ENCODE data around the gene SRP68. TPM values are rescaled to one million over a fixed set of nuclear protein-coding genes. Genes with fewer than 3 reads are reported as not detected.
A peak's percentile ranks its signal among the peaks of the same experiment; 100 is the strongest.

The SRP68 gene
- total and polyA plus RNA-seq, 2 donors from 2014 or later: 52.7 to 68.1 TPM

DNA sequence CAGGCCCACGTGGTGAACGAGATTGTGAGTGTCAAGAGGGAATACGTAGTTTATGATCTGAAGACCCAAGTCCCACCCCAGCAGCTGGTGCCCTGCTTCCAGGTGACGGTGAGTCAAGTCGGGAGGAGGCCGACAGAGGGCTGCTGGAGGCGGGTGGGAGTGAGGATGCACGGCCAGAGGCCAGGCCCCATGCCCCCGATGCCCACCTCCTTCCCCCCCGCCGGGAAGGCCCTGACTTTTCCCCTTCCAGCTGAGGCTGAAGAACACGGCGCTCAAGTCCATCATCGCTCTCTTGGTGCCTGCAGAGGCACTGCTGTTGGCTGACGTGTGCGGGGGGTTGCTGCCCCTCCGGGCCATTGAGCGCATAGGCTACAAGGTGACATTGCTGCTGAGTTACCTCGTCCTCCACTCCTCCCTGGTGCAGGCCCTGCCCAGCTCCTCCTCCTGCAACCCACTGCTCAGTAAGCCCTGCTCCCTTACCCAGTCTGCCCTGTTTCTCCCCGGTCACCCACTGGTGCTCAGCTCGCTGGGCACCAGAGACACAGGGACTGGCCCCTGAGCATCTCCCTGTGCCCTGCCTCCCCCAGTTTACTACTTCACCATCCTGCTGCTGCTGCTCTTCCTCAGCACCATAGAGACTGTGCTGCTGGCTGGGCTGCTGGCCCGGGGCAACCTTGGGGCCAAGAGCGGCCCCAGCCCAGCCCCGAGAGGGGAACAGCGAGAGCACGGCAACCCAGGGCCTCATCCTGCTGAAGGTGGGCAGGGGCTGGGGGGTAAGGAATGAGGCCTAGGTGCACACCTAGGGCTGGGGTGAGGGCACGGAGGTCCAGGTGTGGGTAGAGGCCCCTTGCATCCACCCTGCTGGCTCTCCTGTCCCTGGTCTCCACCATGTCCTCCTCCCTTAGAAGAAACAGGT, 9.2 kb upstream of the SRP68 start:
- Histone ChIP-seq H3K9ac (ENCODE audit: low read length in 3 of 3) (no peak overlapping the region), H3K4me1 (ENCODE audit: control insufficient read depth in 2 of 3, insufficient read depth in 2 of 3, low read depth in 1 of 3, low read length in 3 of 3) (peaks cover 0 to 9% (median 4%) of the 10 kb centered on the region in 3 donors), H3K9me3 (ENCODE audit: control insufficient read depth in 2 of 3, insufficient read depth in 1 of 3, low read length in 3 of 3) (no peaks in the 10 kb centered on the region), H3K36me3 (ENCODE audit: control insufficient read depth in 2 of 3, insufficient read depth in 3 of 3, low read length in 3 of 3) (peaks cover 0 to 13% (median 13%) of the 10 kb centered on the region in 3 donors), H3K27ac (ENCODE audit: low read depth in 2 of 2, low read length in 2 of 2) (no peak overlapping the region), H3K4me3 (ENCODE audit: low read length in 3 of 3) (no peak overlapping the region), H3K27me3 (ENCODE audit: control insufficient read depth, insufficient read depth, low read length) (peaks cover 28% of the 10 kb centered on the region)
- TF ChIP-seq, protein P1, sequence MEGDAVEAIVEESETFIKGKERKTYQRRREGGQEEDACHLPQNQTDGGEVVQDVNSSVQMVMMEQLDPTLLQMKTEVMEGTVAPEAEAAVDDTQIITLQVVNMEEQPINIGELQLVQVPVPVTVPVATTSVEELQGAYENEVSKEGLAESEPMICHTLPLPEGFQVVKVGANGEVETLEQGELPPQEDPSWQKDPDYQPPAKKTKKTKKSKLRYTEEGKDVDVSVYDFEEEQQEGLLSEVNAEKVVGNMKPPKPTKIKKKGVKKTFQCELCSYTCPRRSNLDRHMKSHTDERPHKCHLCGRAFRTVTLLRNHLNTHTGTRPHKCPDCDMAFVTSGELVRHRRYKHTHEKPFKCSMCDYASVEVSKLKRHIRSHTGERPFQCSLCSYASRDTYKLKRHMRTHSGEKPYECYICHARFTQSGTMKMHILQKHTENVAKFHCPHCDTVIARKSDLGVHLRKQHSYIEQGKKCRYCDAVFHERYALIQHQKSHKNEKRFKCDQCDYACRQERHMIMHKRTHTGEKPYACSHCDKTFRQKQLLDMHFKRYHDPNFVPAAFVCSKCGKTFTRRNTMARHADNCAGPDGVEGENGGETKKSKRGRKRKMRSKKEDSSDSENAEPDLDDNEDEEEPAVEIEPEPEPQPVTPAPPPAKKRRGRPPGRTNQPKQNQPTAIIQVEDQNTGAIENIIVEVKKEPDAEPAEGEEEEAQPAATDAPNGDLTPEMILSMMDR (IDR thresholded peaks at IDR 0.05; ENCODE audit: borderline replicate concordance, extremely low read depth, insufficient read depth): no peak
- intact Hi-C loops (cut with DNase I): no loop called here
- FAIRE-seq (no peak), DNase-seq (peak in 4 of 5 donors; percentile 13 to 76 (median 38))

DNA sequence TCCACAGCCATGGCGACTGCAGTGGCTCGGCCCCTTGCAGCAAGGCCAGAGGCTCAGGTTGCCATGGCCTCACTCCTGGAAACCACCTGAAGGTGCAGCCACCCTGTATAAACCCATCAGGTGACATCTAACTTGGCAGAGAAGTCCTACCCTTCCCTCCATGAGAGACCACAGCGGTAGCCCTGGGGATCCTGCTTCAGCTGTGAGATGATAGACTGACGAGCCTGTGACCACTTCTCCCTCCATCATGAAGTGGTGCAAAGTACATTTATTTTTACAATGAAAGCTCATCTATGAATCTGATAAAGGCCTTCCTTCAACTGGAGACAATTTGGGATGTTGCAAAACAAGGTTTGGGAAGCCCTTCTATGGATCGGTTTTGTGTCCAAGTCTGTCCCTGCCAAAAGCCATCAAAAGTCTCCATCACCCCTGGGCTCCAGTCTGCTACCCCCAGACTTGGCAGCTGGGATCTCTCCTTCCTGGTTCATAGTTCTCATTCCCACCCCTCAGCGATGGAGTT, 8.5 kb upstream of the SRP68 start:
- no peak overlapping the region for H3K27ac ChIP-seq (ENCODE audit: low read depth in 2 of 2, low read length in 2 of 2)
- no peaks in the 10 kb centered on the region for H3K9me3 ChIP-seq (ENCODE audit: control insufficient read depth in 2 of 3, insufficient read depth in 1 of 3, low read length in 3 of 3)
- H3K9ac ChIP-seq (ENCODE audit: low read length in 3 of 3): no peak overlapping the region
- no peak overlapping the region for H3K4me3 ChIP-seq (ENCODE audit: low read length in 3 of 3)
- no peak for DNase-seq
- TF ChIP-seq, protein P1 (IDR thresholded peaks at IDR 0.05; ENCODE audit: borderline replicate concordance, extremely low read depth, insufficient read depth): no peak
- FAIRE-seq: no peak
- H3K4me1 ChIP-seq (ENCODE audit: control insufficient read depth in 2 of 3, insufficient read depth in 2 of 3, low read depth in 1 of 3, low read length in 3 of 3): peaks cover 0 to 14% (median 4%) of the 10 kb centered on the region in 3 donors
- peaks cover 0 to 13% (median 11%) of the 10 kb centered on the region in 3 donors for H3K36me3 ChIP-seq (ENCODE audit: control insufficient read depth in 2 of 3, insufficient read depth in 3 of 3, low read length in 3 of 3)
- intact Hi-C loops (cut with DNase I): no loop called here
- peaks cover 32% of the 10 kb centered on the region for H3K27me3 ChIP-seq (ENCODE audit: control insufficient read depth, insufficient read depth, low read length)

DNA sequence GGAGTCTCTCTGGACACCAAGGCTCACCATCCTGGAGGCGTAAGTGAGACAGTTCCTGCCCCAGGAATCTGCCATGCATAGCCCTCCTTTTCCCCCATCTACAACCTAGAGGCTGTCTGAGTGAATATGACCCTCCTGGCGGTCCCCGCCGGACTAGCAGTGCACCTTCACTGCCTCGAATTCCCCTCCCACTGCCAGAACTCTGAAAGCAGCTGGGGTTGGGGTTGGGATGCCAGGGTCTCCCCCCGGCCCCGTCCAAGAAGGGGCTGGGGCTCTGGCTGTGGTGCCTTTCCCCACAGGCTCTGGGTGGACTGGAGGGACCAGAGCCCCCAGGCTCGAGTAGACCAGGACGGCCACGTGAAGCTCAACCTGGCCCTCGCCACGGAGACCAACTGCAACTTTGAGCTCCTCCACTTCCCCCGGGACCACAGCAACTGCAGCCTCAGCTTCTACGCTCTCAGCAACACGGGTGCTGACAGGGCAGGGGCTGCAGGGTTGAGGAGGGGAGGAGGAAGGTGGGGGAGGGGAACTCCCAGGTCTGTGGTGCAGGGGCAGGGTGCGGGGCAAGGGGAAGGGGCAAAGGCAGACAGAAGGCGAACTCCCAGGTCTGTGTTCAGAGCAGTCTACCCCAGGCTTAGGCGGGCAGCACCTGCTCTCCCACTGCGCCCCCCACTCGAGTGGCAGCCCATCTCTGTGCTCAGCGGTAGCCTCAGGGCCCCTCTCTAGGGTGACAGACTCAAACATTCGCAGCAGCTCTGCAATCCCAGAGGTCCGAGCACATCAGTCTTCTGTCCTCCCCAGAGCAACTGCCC, 7.8 kb upstream of the SRP68 start:
- Histone ChIP-seq H3K9me3 (ENCODE audit: control insufficient read depth in 2 of 3, insufficient read depth in 1 of 3, low read length in 3 of 3) (no peaks in the 10 kb centered on the region), H3K4me1 (ENCODE audit: control insufficient read depth in 2 of 3, insufficient read depth in 2 of 3, low read depth in 1 of 3, low read length in 3 of 3) (peaks cover 0 to 18% (median 4%) of the 10 kb centered on the region in 3 donors), H3K9ac (ENCODE audit: low read length in 3 of 3) (no peak overlapping the region), H3K4me3 (ENCODE audit: low read length in 3 of 3) (no peak overlapping the region), H3K36me3 (ENCODE audit: control insufficient read depth in 2 of 3, insufficient read depth in 3 of 3, low read length in 3 of 3) (peaks cover 0 to 13% (median 5%) of the 10 kb centered on the region in 3 donors), H3K27ac (ENCODE audit: low read depth in 2 of 2, low read length in 2 of 2) (no peak overlapping the region), H3K27me3 (ENCODE audit: control insufficient read depth, insufficient read depth, low read length) (peaks cover 39% of the 10 kb centered on the region)
- TF ChIP-seq, protein P1 (IDR thresholded peaks at IDR 0.05; ENCODE audit: borderline replicate concordance, extremely low read depth, insufficient read depth): peak; percentile 5
- FAIRE-seq (no peak), DNase-seq (peak; percentile 41 to 79 (median 62))
- intact Hi-C loops (cut with DNase I): no loop called here
